HT1080 (cell line): ENCODE measurements around the gene NBAS. TPM values are rescaled to one million over a fixed set of nuclear protein-coding genes. Genes with fewer than 3 reads are reported as not detected.

ENCODE experiments used
- DNase-seq: peaks from one replicate; pipeline ENCODE4 v3.0.0-alpha.2; 2015; ENCODE audit warnings: low read depth
- total RNA-seq: library from RNA; depleted of rRNA; stranded (reverse); fragments of >200 nt; shearing (Covaris generic); gene quantifications from 2 replicates; pipeline ENCODE4 v1.2.3, GENCODE V29; 2014; rRNA removed

NBAS gene
- total RNA-seq, 1 experiment from 2014 or later: 34.2 TPM

DNA sequence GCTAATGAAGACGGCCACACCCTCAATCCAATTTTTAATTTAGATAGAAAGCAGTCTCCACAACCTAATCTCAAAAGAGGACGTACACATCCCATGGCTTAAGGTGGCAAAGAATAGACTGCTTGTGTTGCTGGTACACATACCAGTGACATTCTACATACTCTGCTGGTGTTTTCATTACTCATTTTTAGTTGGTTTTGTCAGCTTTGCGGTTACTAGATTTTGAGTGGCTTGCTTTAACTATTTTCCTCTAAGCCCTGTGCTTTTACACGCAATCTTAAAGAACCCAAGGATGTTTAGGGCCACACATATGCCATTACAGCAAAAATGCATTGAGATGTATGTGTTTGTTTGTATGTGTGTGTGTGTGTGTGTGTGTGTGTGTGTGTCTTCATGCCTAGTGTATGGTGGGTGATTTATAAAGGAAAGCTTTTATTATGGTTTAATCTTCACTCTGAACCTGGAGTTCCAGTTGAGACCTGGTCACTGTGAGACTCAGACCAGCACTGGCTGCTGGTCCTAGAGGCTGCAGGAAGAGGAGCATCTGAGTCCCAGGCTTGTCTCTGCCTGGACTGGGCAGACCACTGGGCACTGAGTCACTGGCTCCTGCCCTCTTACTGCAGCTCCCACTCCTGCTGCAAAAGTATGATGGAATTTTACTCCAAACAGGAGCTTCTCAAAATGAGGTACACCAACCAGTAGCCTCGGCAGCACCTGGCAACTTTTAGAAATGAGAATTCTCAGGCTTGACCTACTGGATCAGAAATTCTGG is 415.9 kb downstream of the NBAS start:
- peak; percentile 78 for DNase-seq

DNA sequence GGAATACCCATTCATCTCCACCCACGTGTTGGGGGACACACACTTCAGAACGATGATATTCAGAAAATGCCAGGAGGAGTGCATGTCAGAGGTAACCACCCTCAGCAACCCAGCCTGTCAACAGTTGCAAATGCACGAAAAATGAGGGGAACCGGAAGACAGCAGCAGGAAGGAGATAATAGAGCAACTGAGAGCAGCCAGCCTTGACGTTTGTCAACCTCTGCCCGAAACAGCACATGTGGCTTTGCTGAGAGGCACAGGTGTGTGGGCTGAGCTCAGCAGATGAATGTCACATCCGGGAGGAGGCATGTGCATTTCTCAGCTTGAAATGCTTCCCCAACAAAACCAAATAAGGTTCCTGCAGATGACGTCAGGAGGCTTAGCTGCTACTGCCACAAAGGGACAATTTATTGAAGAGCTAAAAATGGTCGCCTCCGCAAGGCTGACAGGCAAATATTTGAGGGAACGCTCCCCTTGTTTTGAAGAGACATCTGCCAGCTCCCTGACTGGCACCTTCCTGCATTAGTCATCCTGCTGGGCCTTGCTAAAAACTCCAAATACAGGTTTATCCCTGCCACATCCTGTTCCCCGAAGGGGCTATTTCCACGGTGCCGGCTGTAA is 419.0 kb downstream of the NBAS start:
- peak; percentile 83 for DNase-seq

DNA sequence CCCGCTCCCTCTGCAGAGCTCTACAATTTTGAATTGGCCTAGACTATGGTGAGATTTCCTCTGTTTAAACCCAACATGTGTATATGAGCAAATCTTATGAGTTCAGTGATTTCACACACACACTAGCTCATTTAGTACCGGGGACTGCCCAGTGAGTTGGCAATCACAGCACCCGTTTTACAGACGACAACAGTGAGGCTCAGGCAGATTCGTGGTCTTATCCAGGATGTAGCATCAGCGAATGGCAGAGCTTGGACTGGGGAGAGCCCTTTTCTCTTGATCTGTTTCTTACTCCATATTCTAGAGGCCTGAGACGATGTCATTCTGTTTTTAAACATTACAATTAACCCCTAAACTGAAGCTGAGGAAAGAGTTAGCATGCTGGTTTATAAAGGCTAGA is 419.9 kb downstream of the NBAS start:
- no peak for DNase-seq

DNA sequence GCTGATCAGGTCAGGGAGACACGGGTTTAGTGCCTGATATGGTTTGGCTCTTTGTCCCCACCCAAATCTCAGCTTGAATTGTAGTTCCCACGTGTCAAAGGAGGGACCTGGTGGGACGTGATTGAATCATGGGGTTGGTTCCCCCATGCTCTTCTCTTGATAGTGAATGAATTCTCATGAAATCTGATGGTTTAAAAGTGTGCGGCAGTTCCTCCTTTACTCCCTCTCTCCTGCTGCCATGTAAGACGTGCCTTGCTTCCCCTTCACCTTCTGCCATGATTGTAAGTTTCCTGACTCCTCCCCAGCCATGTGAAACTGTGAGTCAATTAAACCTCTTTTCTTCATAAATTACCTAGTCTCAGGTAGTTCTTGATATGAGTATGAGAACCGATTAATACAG is 424.5 kb downstream of the NBAS start:
- DNase-seq: no peak

DNA sequence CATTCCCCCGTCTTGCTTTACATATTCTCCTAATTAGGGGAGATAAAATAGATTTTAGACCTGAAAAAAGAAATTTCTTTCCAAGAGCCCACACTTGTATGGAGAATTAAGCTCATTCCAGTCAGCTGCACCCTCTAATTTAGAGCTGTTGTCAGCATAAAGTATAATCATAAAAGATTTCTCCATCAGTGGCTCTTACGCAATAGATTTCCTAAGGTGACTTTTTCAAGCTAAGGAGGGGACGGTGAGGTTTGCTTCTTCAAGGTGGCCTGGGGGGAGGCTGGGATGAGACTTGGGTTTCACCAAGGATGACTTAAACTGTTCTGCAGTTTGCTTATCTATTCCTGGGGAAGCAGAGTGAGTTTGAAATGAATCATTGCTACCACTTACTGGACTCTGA is 426.2 kb downstream of the NBAS start:
- DNase-seq: no peak

DNA sequence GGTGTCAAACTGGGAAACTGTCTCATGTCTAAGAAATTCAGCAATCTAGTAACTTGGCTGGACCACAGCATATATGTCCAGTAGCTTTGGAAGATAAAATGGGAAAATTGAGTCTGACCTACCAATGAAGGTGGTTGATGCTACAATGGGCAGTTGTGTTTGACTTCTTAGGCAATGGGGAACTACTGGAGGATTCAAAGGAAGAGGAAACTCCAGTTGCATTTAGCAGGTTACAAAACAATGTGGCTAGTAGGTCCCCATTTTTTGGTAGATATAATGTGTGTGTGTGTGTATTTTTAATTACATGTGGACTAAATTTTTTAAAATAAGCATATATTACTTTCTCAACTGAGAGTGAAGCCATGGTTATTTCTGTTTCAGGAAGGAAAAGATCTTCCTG is 427.7 kb downstream of the NBAS start:
- DNase-seq: no peak

DNA sequence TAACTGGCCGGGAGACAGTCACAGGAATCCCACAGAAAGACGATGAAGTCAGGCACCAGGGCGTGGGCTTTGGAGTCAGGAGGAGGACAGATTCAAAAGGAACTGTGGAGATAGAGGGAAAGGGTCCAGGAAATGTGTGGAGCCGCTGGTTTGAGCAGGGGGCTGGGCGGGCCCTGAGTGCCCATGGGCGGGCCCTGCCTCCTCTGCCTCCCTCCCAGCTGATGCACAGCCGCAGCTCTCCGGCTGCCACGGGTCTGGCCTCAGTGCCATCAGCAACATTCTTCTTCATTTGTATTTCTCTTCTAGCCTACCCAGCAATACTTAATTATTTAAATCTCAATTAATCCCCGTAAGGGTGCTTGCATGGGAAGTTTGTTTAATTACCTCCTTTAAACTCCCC is 432.3 kb downstream of the NBAS start:
- no peak for DNase-seq

DNA sequence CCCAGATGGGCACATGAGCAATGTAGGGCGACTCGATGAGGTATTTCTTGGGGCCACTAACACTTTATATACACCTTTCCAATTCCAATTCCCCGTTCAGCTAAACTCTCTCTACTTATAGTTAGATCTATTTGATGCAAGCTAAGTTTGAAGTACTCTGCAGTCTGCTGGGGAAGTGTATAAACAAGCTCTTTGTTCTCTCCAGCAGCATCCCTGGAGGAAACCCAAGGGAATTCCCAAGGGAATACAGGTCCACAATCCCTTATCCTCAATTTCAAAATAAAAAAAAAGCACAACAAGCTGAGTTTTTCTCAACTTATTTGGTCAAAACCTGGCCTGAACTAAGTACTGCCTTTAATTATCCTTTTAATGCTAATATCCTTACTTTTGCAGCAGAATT is 433.3 kb downstream of the NBAS start:
- no peak for DNase-seq

DNA sequence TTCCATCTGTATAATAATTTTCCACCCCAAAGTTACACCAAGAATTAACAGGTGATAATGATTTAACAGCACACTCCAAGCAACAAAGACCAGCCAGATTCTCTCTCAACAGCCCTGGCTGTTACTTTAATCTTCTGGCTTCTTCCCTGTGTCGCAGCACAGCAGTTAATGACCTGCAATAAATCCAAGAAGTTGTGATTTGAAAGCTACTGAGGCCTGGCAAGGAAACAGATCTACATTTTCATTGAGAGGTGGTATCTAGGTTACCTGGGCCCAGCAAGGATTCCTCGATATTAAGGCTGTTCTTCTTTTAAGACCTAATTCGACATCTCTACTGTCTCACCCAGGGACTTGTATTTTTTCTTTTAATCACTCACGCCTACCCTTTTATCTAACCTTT is 433.8 kb downstream of the NBAS start:
- DNase-seq: no peak

DNA sequence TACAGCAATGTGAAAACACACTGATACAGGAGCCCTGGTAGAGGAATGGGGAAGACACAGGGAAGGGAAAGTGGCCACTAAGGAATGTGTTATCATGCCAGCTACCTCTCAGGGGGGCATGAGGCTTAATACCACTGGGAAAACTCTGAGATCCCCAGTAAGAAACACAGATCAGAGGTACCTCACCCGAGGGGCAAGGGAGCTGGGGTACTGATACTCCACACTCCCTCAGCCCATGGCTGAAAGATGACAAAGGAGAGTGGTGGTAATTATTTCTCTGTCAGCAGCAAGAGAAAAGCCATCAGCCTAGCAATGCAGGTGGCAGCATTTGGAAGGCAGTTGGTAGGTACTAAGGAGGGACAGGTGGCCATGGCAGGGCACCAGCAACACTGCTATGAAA is 434.8 kb downstream of the NBAS start:
- DNase-seq: no peak

DNA sequence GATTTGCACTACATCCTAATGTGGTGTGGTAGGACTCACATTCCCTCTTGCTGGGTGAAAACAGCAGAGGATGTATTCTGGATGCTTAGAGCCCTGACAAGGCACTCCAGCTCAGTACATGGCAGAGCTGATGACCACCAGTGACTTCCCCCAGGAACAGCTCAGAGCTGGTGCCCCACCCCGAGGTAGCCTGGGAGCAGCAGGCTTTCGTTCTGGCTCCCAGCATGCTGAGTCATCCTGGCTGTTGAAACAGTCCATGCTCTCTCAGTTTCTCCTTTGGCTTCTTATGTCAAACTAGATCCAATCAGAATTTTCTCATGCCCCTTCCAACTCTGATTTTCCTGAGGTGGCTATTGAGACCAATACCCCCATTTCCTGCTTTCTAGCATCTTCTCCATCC is 438.2 kb downstream of the NBAS start:
- peak; percentile 41 for DNase-seq

DNA sequence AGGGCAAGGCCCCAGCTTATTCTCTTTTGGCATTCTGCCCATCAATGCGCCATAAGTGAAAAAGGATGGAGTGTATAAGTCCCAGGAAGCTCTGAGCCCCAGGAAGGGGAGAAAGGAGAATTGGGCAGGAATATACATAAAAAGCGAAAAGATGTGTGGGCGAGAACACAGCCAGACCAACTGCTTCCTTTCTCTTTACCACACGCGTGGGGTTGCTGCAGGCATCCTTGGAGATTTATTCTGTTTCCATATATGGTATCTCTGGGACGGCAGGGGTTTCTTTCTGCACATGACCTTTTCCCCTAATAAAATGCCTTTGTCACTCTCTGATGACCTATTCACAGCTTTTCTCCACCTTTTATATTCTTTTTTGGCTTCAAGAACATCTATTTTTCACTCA is 440.5 kb downstream of the NBAS start:
- no peak for DNase-seq

DNA sequence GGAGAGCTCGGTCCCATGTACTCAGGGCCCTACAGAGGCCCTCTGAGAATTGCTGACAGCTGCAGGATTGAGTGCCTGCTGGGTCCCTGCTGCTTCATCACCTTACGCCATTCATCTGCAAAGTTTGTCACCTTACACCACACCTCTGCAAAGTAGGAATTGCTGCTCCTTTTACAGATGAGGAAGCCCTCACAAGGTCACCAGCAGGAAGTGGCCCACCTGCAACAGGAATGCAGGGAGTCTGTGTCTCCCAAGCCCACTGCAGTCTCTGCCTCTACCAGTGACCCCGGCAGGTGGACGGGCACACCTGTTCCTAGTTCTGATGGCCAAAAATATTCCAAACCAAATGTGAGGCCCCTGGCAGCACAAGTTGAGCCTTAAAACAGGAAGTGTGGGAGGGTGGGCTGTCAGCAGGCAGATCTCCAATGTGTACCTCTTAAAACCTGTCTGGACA is 441.4 kb downstream of the NBAS start:
- DNase-seq: no peak

DNA sequence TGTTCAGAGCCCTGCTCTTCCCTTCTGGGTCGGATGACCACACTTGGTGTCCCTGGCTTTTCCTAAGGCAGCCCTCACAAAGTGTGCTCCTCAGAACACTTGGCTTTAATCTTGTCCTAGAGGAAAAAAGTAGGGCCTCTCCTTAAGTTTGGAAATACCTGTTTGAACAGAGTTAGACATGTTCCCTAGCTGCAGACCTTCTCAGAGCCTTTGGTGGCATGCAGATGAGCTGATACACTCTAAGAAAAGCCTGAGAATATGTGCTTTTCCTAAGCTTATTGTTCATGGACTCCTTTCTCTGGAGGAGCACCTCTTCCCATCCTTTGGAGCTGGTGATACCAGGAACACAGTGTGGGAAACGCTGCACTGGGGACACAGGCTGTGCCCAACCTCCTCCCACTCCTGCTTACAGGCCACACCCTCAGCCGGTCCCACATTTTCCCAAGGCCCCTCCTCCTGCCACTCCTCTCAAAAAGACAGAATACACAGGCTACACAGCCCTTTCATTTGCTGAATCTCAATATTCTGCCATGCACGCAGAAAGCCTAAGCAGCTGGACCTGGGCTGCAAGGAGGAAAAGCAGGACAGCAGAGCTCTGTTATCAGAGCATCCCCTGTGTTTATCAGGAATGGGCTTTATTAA is 443.6 kb downstream of the NBAS start:
- no peak for DNase-seq

Other genes with a start within 250 kb of the NBAS start
- gene DDX1, start 30.5 kb upstream of the NBAS start, total RNA-seq: 90.5 and 102 TPM in 2 replicates